ENCODE data around the gene UBAP2.

Gene UBAP2

GRCh38 chr9:33878691-33879366, 169.9 kb downstream of the UBAP2 start:
- no peak for DNase-seq (ENCODE audit: low spot score)

DNA sequence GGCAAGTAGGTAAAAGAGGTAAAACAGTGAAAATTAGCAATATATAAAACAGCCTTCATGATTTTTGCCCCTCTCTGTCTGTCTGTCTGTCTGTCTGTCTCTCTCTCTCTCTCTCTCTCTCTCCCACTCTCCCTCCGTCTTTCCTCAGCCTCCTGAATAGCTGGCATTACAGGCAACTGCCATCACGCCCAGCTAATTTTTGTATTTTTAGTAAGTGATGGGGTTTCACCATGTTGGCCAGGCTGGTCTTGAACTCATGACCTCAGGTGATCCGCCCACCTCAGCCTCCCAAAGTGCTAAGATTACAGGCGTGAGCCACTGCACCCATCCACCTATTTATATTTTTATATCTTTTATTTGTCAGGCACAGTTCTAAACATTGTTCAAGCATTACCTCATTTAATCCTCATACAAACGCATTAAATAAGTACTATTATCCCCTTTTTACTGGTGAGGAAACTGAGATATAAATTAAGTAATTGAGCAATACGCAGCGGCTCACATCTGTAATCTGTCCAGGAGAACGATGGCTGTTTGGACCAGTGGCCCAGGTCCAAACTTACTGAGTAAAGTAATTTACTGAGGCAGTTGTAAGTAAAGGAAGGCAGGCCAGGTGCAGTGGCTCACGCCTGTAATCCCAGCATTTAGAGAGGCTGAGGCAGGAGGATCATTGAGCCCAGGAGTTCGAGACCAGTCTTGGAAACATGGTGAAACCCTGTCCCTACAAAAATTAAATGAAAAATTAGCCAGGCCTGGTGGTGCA, 170.8 kb downstream of the UBAP2 start:
- no peak for DNase-seq (ENCODE audit: low spot score)

Data from kidney tubule cell (primary cell).